ENCODE results near the gene CYP2E1.

- TF ChIP-seq CTCF (IDR thresholded peaks at IDR 0.05), result no peak
- no peak for TF ChIP-seq POLR2A (IDR thresholded peaks at IDR 0.05)
Observed at GRCh38 chr10:133523631-133524203, 3.4 kb upstream of the CYP2E1 start.
